Frontal cortex (tissue), 4 donors: Measurements from ENCODE around the gene PSG3. TPM values are rescaled to one million over a fixed set of nuclear protein-coding genes. Genes with fewer than 3 reads are reported as not detected.
"Not testable (repeated sequence)": the region's sequence is repeated elsewhere in the genome, so short reads cannot be mapped to it uniquely, and the experiment has no call there.

Experiments
- DNase-seq, 2 donors: peaks; one replicate each; pipeline ENCODE4 v3.0.0; 2012; ENCODE audit warnings: low spot score in 2 of 2
- FAIRE-seq: peaks from 2 replicates; lab custom pipeline; 2012; peaks lifted over from hg19 to GRCh38; lab: Jason Lieb, UNC
- total RNA-seq: library from RNA; depleted of rRNA; stranded (reverse); fragments of >200 nt; gene quantifications from one replicate; pipeline ENCODE4 v1.2.3, GENCODE V29; 2014
- donor health status: control.
- donor health status: control.
- donor health status: control.

PSG3 gene
- not detected for total RNA-seq

DNA sequence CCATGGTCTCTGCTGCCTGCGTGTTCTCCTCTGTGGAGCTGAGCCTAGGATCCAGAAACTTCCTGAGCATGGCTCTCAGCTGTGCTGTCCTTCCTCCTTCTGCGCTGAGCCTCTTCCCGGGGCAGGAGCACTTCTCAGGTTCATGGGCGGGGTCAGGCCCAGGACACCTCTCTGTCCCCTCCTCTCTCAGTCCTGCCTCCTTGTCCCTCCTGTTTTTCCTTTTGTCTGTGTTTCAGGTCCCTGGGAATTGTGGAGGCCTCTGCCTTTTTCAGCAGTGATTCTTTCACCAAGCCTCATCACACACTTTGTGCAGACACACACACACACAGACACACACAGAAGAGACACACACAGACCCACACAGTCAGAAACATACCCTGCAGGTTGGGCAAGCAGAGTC lies at the start of gene PSG3:
TSS of gene PSG3 (minus strand) at position 101 of the 400 bp plus-strand sequence. CDS start at position 4, 97 bp downstream.
- not testable (repeated sequence) for FAIRE-seq, DNase-seq

DNA sequence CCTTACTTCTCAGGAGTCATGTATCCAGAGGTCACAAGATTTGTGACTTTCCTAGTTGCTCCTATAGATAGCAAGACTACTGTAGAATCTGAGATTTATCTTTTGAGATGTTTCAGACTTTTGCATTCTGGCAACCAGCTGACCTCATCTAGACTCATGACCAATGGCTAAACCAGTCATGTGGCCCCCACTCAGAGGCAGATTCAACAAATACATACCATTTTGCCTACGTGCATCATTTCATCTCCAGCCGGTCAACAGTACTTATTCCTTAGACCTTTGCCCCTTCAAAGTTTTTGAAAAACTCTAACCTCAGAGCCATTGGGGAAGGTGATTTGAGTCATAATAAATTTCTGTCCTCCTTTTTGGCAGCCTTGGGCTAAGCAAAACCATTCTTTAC lies 48.5 kb upstream of the PSG3 start:
- not testable (repeated sequence) for FAIRE-seq, DNase-seq

DNA sequence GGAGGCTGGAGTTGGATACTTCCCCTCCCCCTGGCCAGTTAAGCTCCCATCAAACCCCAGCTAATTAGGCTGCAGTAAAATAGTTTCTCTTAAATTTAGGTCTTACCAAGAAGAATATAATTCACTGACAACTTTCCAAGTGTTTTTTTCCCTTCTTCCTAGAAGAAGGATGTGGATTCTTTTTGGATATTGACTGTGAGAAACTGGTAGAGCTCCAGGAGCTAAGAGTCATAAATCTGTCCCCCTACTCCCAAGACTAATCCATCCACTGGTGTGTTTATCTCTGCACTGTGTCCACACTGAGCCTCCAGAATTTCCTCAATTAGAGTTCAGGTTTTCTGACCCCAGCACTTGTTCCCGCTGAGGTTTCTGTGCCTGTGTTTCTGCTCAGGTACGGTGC lies 47.5 kb upstream of the PSG3 start:
- not testable (repeated sequence) for FAIRE-seq, DNase-seq

DNA sequence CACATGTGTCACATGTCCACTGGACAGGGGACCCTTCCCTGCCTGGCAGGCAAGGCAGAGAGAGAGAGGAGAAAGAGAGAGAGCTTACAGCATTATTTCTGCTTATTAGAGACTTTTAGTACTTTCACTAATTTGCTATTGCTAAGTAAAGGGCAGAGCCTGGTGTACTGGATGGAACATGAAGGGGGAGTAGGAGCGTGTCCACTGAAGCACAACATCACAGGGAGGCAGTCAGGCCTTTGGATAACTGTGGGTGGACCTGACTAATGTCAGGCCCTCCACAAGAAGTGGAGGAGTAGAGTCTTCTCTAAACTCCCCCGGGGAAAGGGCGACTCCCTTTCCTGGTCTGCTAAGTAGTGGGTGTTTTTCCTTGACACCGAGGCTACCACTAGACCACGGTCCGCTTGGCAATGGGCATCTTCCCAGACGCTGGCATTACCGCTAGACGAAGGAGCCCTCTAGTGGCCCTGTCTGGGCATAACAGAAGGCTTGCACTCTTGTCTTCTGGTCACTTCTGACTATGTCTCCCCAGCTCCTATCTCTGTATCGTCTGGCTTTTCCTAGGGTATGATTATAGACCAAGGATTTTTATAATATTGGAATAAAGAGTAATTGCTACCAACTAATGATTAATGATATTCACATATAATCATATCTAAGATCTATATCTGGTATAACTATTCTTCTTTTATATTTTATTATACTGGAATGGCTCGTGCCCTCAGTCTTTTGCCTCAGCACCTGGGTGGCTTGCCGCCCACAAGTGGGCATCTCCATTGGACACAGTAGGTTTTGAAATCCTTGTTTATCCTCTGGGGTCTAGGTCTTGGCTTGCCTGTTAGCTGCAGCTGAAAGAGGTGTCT lies 36.7 kb upstream of the PSG3 start:
- DNase-seq, FAIRE-seq: not testable (repeated sequence)

DNA sequence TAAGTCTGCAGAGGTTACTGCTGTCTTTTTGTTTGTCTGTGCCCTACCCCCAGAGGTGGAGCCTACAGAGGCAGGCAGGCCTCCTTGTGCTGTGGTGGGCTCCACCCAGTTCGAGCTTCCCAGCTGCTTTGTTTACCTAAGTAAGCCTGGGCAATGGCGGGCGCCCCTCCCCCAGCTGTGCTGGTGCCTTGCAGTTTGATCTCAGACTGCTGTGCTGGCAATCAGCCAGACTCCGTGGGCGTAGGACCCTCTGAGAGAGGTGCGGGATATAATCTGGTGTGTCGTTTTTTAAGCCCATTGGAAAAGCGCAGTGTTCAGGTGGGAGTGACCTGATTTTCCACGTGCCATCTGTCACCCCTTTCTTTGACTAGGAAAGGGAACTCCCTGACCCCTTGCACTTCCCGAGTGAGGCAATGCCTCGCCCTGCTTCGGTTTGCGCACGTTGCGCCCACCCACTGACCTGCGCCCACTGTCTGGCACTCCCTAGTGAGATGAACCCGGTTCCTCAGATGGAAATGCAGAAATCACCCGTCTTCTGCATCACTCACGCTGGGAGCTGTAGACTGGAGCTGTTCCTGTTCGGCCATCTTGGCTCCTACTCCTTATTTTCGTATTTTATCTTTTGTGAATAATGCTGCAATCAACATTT lies 34.4 kb upstream of the PSG3 start:
- DNase-seq, FAIRE-seq: not testable (repeated sequence)

DNA sequence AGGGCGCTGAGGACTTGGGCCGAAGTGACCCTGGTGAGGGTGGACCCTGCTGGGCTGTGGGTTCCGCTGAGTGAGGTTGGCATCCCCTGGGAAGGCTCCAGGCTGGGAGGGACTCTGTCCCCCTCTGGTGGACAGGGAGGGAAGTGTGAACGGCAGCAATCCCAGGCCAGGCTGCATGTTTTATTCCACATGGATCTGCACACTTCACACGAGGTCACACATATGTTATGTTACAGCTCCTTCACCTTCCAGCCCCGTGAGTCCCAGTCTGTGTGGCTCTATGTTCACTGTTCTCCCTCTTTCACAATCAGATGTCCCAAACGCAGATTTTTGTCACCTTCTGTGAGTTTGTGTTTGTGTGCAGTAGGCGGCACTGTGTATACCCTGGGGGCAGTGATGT lies 27.0 kb upstream of the PSG3 start:
- not testable (repeated sequence) for DNase-seq, FAIRE-seq

DNA sequence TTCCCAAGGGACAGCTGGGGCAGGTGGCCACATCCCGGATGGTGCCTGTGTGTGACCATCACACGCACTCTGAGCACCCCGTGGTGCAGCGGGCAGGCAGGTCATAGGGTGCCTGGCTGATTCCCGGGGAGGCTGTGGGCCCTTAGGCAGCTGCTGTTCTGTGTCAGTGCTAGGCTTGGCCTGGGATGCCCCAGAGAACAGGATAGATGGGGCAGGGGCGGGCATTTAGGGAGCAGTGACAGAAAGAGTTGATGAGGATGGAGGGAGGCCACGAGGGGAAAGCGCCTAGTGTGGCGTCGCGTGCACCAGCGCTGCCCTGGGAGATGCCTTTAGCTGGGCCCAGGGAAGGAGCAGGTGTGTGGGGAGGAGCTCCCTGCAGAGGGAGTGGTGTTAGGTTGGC lies 26.6 kb upstream of the PSG3 start:
- not testable (repeated sequence) for FAIRE-seq, DNase-seq

DNA sequence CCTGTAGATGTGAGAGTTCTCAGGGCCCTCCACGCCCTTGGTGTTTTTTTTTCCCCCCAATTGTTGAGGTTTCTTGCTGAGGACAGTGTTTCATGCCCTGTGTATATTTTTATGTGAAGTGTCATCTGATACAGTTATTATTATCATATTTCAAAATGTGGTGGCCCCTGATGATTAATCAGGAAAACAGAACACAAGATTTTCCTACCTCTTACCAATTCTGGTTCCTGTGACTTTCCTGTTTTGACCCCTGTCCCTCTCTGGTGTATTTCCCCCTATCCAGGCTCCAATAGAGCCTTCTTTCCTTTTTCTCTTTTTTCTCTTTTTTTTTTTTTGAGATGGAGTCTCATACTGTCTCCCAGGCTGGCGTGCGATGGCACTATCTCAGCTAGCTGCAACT lies 24.6 kb upstream of the PSG3 start:
- no peak for DNase-seq
- no peak for FAIRE-seq

DNA sequence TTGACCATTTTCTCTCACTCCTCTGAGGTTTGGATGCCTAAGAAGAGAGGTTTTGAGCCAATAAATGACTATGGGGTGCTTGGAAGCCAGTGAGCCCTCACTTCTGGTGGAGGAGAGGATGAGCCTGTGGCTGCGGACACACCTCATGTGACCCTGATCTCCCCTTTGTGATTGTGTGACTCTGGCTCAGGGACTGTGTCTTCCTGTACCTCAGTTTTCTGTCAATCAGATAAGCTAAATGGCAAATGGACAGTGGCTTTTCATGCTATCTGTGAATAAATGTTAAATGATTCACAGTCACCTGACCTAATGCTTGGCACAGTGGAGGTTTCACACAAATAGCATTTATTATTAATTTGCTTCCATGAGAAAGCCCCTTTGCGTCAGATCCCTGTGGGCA lies 22.5 kb upstream of the PSG3 start:
- DNase-seq = no peak
- no peak for FAIRE-seq

DNA sequence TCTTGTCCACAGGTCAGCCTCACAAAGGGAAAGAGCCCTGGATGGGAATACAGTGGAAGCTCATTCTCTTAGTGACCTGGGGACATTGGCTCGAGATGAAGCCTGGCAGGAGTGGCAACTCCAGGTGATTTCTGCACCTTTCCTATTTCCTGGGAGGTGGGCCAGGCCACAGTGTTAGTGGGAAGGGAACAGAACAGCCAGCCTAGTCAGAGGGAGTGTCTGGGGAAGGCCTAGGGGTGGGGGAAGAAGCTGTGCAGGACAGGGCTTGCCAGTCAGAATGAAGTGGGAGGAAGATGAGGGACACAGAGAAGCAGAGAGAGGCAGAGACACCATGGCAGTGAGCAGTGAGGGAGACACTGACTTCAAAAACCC lies 21.6 kb upstream of the PSG3 start:
- FAIRE-seq, DNase-seq: not testable (repeated sequence)

DNA sequence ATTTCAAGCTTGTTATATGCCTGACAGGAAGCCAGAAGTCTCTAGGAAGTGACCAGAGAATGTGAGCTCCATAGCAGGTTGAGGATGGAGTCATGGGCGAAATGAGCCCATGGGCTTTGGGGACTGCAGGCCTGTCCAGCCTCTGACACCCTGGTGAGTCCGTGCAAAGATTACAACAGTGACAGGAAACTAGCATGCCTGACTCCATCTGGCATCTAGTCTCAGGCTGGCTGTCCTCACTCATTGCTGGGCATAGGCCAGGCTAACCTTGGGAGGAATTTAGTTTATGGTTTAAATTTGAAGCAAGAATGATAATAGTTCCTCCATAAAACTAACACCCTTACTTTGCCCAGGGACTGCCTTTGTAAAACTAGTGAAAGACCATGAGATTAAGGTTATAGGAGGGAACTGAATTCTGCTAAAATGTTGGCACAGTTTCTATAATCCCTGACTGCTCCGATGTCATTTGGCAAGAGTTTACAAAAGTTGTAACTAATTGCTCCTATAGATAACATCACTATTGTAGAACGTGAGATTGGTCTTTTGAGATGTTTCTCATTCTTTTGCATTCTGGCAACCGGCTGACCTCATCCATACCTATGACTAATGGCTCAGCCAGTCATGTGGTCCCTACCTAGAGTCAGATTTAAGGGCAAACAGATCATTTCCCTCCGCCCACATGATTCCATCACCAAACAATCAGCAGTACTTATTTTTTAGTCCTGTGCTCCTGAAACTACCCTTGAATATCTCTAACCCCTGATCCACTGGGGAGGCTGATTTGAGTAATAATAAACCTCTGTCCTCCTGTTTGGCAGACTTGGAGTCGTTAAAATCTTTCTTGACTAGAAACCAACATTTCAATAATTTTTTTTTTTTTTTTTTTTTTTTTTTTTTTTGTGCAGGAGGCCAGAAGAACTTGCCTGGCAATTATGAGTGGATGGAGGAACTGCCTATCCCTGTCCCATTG lies 21.0 kb upstream of the PSG3 start:
- not testable (repeated sequence) for FAIRE-seq, DNase-seq

DNA sequence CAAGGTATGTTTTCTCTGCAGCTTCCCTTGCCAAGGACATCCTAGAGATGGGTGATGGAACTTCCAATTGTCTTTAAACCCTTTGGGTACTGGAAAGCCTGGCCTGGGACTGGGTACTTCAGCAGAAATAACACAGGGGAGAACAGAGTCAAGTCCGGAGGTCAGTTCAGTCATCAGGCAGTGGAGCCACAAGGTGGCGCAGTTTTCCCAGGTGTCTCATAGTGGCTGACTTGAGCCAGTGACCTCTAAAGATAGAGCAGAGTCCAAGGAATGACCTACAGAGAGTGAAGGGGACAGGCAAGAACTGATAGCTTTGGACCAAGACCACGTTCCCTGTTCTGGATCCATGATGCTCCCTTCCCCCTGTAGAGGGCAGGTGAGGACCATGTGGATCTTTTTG lies 18.4 kb upstream of the PSG3 start:
- DNase-seq, FAIRE-seq: not testable (repeated sequence)

DNA sequence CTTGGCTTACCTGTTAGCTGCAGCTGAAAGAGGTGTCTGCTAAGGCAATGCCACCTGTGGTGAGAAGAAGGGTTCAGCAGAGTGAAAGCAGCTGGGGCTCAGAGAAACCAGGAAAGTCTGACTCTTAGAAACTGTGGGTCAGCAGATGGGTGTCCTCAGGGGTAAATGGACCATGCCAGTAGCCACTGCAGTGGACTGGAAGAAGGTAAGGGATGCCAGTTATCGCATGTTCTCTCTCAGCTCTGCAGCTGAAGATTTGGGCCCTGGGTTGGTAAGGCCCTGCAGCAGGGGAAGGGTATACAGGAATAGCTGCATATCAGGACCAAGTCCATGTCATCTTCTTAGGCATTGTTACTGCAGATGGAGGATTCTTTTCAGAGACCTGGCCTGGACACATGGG lies 12.0 kb upstream of the PSG3 start:
- not testable (repeated sequence) for FAIRE-seq, DNase-seq

DNA sequence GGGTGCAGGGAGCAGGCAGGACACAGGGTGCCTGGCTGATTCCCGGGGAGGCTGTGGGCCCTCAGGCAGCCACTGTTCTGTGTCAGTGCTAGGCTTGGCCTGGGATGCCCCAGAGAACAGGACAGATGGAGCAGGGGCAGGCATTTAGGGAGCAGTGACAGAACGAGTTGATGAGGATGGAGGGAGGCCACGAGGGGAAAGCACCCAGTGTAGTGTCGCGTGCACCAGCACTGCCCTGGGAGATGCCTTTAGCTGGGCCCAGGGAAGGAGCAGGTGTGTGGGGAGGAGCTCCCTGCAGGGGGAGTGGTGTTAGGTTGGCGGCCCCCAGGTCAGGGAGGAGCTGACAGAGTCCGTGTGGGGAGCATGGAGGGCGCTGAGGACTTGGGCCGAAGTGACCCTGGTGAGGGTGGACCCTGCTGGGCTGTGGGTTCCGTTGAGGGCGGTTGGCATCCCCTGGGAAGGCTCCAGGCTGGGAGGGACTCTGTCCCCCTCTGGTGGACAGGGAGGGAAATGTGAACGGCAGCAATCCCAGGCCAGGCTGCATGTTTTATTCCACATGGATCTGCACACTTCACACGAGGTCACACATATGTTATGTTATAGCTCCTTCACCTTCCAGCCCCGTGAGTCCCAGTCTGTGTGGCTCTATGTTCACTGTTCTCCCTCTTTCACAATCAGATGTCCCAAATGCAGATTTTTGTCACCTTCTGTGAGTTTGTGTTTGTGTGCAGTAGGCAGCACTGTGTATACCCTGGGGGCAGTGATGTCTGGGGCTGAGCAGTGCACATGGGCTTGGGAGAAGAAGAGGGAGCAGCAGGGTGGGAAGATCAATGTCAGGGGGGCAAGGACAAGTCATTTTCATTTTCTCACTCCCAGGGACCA lies 1.7 kb upstream of the PSG3 start:
- not testable (repeated sequence) for DNase-seq, FAIRE-seq

DNA sequence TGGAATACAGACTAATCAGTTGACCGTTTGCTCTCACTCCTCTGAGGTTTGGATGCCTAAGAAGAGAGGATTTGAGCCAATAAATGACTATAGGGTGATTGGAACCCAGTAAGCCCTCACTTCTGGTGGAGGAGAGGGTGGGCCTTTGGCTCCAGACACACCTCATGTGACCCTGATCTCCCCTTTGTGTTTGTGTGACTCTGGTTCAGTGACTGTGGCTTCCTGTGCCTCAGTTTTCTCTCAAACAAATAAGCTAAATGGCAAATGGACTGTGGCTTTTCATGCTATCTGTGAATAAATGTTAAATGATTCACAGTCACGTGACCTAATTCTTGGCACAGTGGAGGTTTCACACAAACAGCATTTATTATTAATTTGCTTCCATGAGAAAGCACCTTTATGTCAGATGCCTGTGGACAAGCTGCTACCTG lies 2.7 kb downstream of the PSG3 start:
- not testable (repeated sequence) for DNase-seq, FAIRE-seq

DNA sequence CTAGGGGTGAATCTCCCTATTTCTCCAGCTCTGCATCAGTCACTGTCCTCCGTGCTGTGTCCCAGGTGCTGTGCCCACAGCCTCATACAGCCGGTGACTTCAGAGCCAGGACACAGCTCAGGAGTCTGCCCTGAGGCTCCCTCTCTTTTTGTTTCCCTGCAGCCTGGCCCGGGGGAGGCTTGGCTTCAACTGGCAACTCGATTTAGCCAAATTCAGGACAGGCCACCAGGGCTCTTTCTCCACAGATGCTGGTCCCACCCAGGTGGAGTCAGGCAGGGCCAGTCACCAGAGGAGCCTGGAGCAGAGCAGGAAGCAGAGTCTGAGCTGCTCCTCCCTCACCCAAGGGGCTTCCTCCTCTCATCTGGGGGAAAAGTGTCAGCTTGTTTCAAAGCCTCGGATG lies 11.9 kb downstream of the PSG3 start:
- not testable (repeated sequence) for DNase-seq, FAIRE-seq

DNA sequence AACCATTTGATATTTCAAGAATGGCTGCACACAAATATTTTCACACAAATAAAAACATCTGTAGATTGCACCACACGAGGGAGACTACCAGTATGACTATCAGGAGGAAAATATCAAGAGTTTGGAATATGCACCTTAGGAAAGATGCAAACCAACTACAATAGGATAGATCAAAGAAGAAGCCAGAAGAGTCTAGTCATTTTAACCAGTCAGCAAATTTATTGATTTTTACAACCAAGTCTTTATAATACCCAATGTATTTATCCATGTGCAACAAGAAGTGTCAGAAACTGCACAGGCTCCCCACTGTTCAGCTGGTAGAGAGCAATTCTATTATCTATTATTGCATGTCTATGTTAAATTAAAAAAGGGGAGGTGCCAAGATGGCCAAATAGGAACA lies 26.3 kb downstream of the PSG3 start:
- not testable (repeated sequence) for DNase-seq, FAIRE-seq

DNA sequence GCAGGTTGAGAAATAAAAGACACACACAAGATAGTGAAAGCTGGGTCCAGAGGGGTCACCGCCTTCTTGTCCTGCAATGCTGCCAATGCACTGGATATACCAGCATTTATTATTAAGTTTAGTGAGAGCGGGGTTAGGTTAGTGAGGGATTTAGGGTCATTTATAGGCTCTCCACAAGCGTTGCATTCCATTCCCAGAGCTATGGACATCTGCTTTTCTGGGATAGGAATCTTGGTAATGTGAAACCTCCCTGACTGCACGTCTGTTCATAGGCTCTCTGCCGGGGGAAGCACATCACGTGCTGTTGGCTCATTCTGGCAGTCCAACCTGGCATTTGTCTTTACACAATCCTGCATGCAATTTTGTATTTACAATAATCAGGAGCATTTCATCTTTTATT lies 27.5 kb downstream of the PSG3 start:
- not testable (repeated sequence) for DNase-seq, FAIRE-seq

DNA sequence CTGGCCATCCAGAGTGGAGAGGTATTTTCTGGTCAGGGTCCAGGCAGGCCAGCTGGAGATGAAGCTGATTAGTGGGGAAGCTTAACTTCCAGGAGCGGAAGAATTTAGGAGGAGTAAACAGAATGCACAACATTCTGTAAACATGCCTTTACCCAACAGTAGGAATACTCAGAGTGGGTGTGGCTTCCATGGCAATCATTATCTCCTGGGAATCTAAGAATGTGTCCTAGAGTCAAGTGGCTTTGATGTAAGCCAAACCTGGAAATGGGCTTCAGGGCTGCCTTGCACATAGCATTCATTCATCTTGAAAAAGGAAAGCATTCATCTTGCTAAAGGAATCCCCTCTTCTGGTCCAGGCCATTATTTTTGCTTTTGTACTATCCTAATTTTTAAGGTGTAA lies 29.3 kb downstream of the PSG3 start:
- not testable (repeated sequence) for DNase-seq, FAIRE-seq
